A549 (cell line): ENCODE data around the gene ROBO1. TPM values are rescaled to one million over a fixed set of nuclear protein-coding genes. Genes with fewer than 3 reads are reported as not detected.

ENCODE experiments used
- ATAC-seq, 2 experiments: fragments of 200-7000 bp in 1 of 2; fragments of >200 bp in 1 of 2; cut with Nextera tagmentation in 1 of 2; cut with Tn5 transposase in 1 of 2; 3 replicates each; pipeline versions ENCODE4 v1.8.0 to v1.9.1; 2018 to 2020; ENCODE audit warnings: mild to moderate bottlenecking in 1 of 2, moderate library complexity in 1 of 2
- CTCF ChIA-PET: fragments of 300-600 bp; sonication (Branson Sonifier 250); formaldehyde crosslinking; extraction: SDS; loops from one replicate; lab custom pipeline; 2021; ENCODE audit warnings: antibody characterized with exemption, inconsistent platforms; lab: Yijun Ruan, JAX
- POLR2A ChIA-PET: fragments of 350-600 bp; formaldehyde crosslinking; extraction: SDS; loops from one replicate; lab custom pipeline; 2021; ENCODE audit warnings: antibody characterized with exemption, inconsistent platforms; lab: Yijun Ruan, JAX
- DNase-seq, 2 experiments: peaks; one replicate each; pipeline versions ENCODE4 v3.0.0 to v3.0.0-alpha.2; 2011 to 2016; ENCODE audit warnings: low read depth in 1 of 2, low spot score in 1 of 2
- FAIRE-seq: peaks from 2 replicates; lab custom pipeline; 2011; peaks lifted over from hg19 to GRCh38; lab: Jason Lieb, UNC
- H3K27ac ChIP-seq, 2 experiments: fragments of >200 bp; sonication (Bioruptor Twin); formaldehyde crosslinking; 3 replicates each; pipeline ENCODE4 v1.5.1; 2016 to 2017
- H3K4me1 ChIP-seq: fragments of >200 bp; sonication (Bioruptor Twin); formaldehyde crosslinking; 3 replicates; pipeline ENCODE4 v1.6.1; 2016
- H3K4me2 ChIP-seq: fragments of >200 bp; sonication (Bioruptor Twin); formaldehyde crosslinking; 3 replicates; pipeline ENCODE4 v1.6.1; 2016
- H3K4me3 ChIP-seq: fragments of >200 bp; sonication (Bioruptor Twin); formaldehyde crosslinking; 3 replicates; pipeline ENCODE4 v1.5.1; 2016
- H3K9me3 ChIP-seq: fragments of >200 bp; sonication (Bioruptor Twin); formaldehyde crosslinking; 3 replicates; pipeline ENCODE4 v1.6.1; 2016
- ATOH8 ChIP-seq: fragments of 250-450 bp; sonication (Bioruptor Pico); IDR thresholded peaks from 2 replicates; pipeline ENCODE4 v1.5.0; 2020; ENCODE audit warnings: low read depth, mild to moderate bottlenecking, moderate library complexity
- CEBPB ChIP-seq, 2 experiments: fragments of >200 bp in 1 of 2; sonication (Bioruptor Twin) in 1 of 2; formaldehyde crosslinking in 1 of 2; IDR thresholded peaks; 2 replicates each; pipeline ENCODE4 v1.6.1; 2012 to 2016
- CHD2 ChIP-seq: fragments of 150-350 bp; IDR thresholded peaks from 2 replicates; pipeline ENCODE4 v1.6.1; 2014; ENCODE audit warnings: low read length; ENCODE audit not compliant: partially characterized antibody
- E2F6 ChIP-seq: IDR thresholded peaks from 2 replicates; pipeline ENCODE4 v1.6.1; 2012; ENCODE audit warnings: low read depth, borderline replicate concordance
- EP300 ChIP-seq, 2 experiments: fragments of >200 bp; sonication (Bioruptor Twin); formaldehyde crosslinking; IDR thresholded peaks; 2 replicates in 1 of 2; 3 replicates in 1 of 2; pipeline ENCODE4 v1.6.1; 2016 to 2017
- ESRRA ChIP-seq: fragments of 150-350 bp; IDR thresholded peaks from 2 replicates; pipeline ENCODE4 v1.6.1; 2014; ENCODE audit warnings: mild to moderate bottlenecking, low read length, borderline replicate concordance
- HMGXB4 ChIP-seq: fragments of 250-450 bp; sonication (Bioruptor Pico); IDR thresholded peaks from 2 replicates; pipeline ENCODE4 v1.5.0; 2021; ENCODE audit warnings: mild to moderate bottlenecking, moderate library complexity, borderline replicate concordance
- HOXA7 ChIP-seq: fragments of 250-450 bp; sonication (Bioruptor Pico); IDR thresholded peaks from 2 replicates; pipeline ENCODE4 v1.5.0; 2020; ENCODE audit warnings: mild to moderate bottlenecking, moderate library complexity
- HOXB13 ChIP-seq: fragments of 250-450 bp; sonication (Bioruptor Pico); IDR thresholded peaks from 2 replicates; pipeline ENCODE4 v1.5.0; 2020; ENCODE audit warnings: low read depth, mild to moderate bottlenecking, moderate library complexity
- HOXB5 ChIP-seq: fragments of 250-450 bp; sonication (Bioruptor Pico); IDR thresholded peaks from 2 replicates; pipeline ENCODE4 v1.5.0; 2020; ENCODE audit warnings: mild to moderate bottlenecking, moderate library complexity
- JUN ChIP-seq, 2 experiments: fragments of >200 bp; sonication (Bioruptor Twin); formaldehyde crosslinking; IDR thresholded peaks; 2 replicates in 1 of 2; 3 replicates in 1 of 2; pipeline ENCODE4 v1.6.1; 2016 to 2017
- MAFK ChIP-seq: fragments of 450-650 bp; IDR thresholded peaks from 2 replicates; pipeline ENCODE4 v1.6.1; 2014; ENCODE audit not compliant: partially characterized antibody
- MAX ChIP-seq: IDR thresholded peaks from 2 replicates; pipeline ENCODE4 v1.6.1; 2012
- NFE2L2 ChIP-seq: fragments of 150-350 bp; conservative IDR thresholded peaks from 2 replicates; pipeline ENCODE4 v1.6.1; 2014; ENCODE audit warnings: low read length
- NPAS2 ChIP-seq: fragments of 250-450 bp; sonication (Bioruptor Pico); IDR thresholded peaks from 2 replicates; pipeline ENCODE4 v1.8.0; 2022; ENCODE audit warnings: mild to moderate bottlenecking, moderate library complexity, borderline replicate concordance
- PHF8 ChIP-seq: fragments of 200-600 bp; sonication (generic); IDR thresholded peaks from 2 replicates; pipeline ENCODE4 v1.6.1; 2016; ENCODE audit warnings: low read depth, mild to moderate bottlenecking, antibody characterized with exemption, moderate library complexity, borderline replicate concordance
- POLR2AphosphoS2 ChIP-seq: conservative IDR thresholded peaks from 2 replicates; pipeline ENCODE4 v1.6.1; 2012; ENCODE audit warnings: low read length, improper control_type of control experiment, inconsistent platforms
- RARB ChIP-seq: fragments of 250-450 bp; sonication (Bioruptor Pico); IDR thresholded peaks from 2 replicates; pipeline ENCODE4 v1.8.0; 2021; ENCODE audit warnings: mild to moderate bottlenecking, moderate library complexity
- RFX5 ChIP-seq: fragments of 450-650 bp; IDR thresholded peaks from 2 replicates; pipeline ENCODE4 v1.7.1; 2014; ENCODE audit warnings: antibody characterized with exemption, mild to moderate bottlenecking, moderate library complexity
- SMC3 ChIP-seq: fragments of >200 bp; sonication (Bioruptor Twin); formaldehyde crosslinking; IDR thresholded peaks from 3 replicates; pipeline ENCODE4 v1.6.1; 2018; ENCODE audit warnings: inconsistent platforms
- SREBF2 ChIP-seq: fragments of 450-650 bp; IDR thresholded peaks from 2 replicates; pipeline ENCODE4 v1.6.1; 2014; ENCODE audit warnings: mild to moderate bottlenecking, moderate library complexity
- TFCP2L1 ChIP-seq: fragments of 250-450 bp; sonication (Bioruptor Pico); IDR thresholded peaks from 2 replicates; pipeline ENCODE4 v1.5.0; 2021; ENCODE audit warnings: mild to moderate bottlenecking
- TP53 ChIP-seq: fragments of 250-450 bp; sonication (Bioruptor Pico); IDR thresholded peaks from 2 replicates; pipeline ENCODE4 v1.5.0; 2021; ENCODE audit warnings: mild to moderate bottlenecking, moderate library complexity
- USF2 ChIP-seq: fragments of 450-650 bp; IDR thresholded peaks from 2 replicates; pipeline ENCODE4 v1.6.1; 2014; ENCODE audit warnings: antibody characterized with exemption
- ZC3H11A ChIP-seq: fragments of 450-650 bp; IDR thresholded peaks from 2 replicates; pipeline ENCODE4 v1.6.1; 2014; ENCODE audit warnings: antibody characterized with exemption, mild to moderate bottlenecking
- WGBS: methylation state at CpG from one replicate; pipeline ENCODE4 v1.1.6; 2017; ENCODE audit errors: missing lambda C conversion rate; 5-methylcytosine and 5-hydroxymethylcytosine counted together
- polyA plus RNA-seq, 4 experiments: library from polyadenylated mRNA; depleted of rRNA in 3 of 4; stranded (reverse); fragments of >200 nt; fragmentation: RNase III in 1 of 4; extraction: RNeasy Plus Mini Kit Qiagen cat#74134 plus additional on column Dnase treatment in 1 of 4; gene quantifications; 2 replicates in 3 of 4; 3 replicates in 1 of 4; pipeline ENCODE4 v1.2.3, GENCODE V29; 2011 to 2017

ROBO1 gene
- polyA plus RNA-seq, 2 of the 4 experiments (the other 2 are of a cell fraction): 25.3 to 35.6 TPM

GRCh38 chr3:79263423-79263822 is 504.4 kb downstream of the ROBO1 start:
- CTCF ChIA-PET: no interaction called here
- Histone ChIP-seq H3K9me3 (no peaks in the 10 kb centered on the region), H3K4me3 (no peak overlapping the region), H3K4me1 (no peaks in the 10 kb centered on the region), H3K4me2 (no peak overlapping the region), H3K27ac (no peak overlapping the region)
- POLR2A ChIA-PET: no interaction called here
- no peak for DNase-seq
- no peak for FAIRE-seq
- no peak for ATAC-seq
- 4% methylated on average over 1 of the region's 1 CpG for WGBS
- TF ChIP-seq NFE2L2 (no peak), USF2 (no peak), ZC3H11A (no peak), EP300 (IDR thresholded peaks at IDR 0.05) (no peak), TP53 (CRISPR knock-in tag) (no peak), ATOH8 (CRISPR knock-in tag) (no peak), HOXB5 (no peak), SMC3 (no peak)

GRCh38 chr3:79258479-79258878 is 509.3 kb downstream of the ROBO1 start:
- FAIRE-seq: no peak
- Histone ChIP-seq H3K4me2 (no peak overlapping the region), H3K9me3 (no peaks in the 10 kb centered on the region), H3K4me1 (no peaks in the 10 kb centered on the region), H3K4me3 (no peak overlapping the region), H3K27ac (no peak overlapping the region)
- CTCF ChIA-PET: no interaction called here
- 18% methylated on average over 1 of the region's 1 CpG for WGBS
- no peak for DNase-seq
- no peak for TF ChIP-seq RFX5
- no peak for TF ChIP-seq PHF8
- no peak for TF ChIP-seq ESRRA
- no peak for TF ChIP-seq NPAS2
- TF ChIP-seq CEBPB (IDR thresholded peaks at IDR 0.05): no peak
- TF ChIP-seq POLR2AphosphoS2: no peak
- TF ChIP-seq E2F6: no peak
- no peak for TF ChIP-seq RARB
- TF ChIP-seq TFCP2L1 (CRISPR knock-in tag): no peak
- TF ChIP-seq JUN (IDR thresholded peaks at IDR 0.05): no peak
- no peak for TF ChIP-seq HOXA7 (CRISPR knock-in tag)
- TF ChIP-seq SMC3: no peak
- no peak for TF ChIP-seq HOXB13 (CRISPR knock-in tag)
- no peak for TF ChIP-seq MAFK
- no peak for TF ChIP-seq ATOH8 (CRISPR knock-in tag)
- TF ChIP-seq CHD2: no peak
- no peak for TF ChIP-seq MAX
- no peak for TF ChIP-seq ZC3H11A
- no peak for TF ChIP-seq SREBF2
- TF ChIP-seq HMGXB4 (CRISPR knock-in tag): no peak
- no peak for ATAC-seq
- POLR2A ChIA-PET: no interaction called here
